ACC112 (cell line): Measurements from ENCODE around the gene PRDM16.
A peak's percentile ranks its signal among the peaks of the same experiment; 100 is the strongest.

Experiments used
- H2AFZ ChIP-seq: fragments of 200-600 bp; sonication (generic); one replicate; pipeline ENCODE4 v1.6.0; 2017; ENCODE audit warnings: antibody characterized with exemption, low read length; ENCODE audit not compliant: unreplicated experiment
- H3K27ac ChIP-seq: fragments of 200-600 bp; sonication (generic); 2 replicates; pipeline ENCODE4 v1.5.1; 2014; ENCODE audit warnings: low read depth, mild to moderate bottlenecking, antibody characterized with exemption, low read length, moderate library complexity
- H3K27me3 ChIP-seq: fragments of 200-600 bp; sonication (generic); 2 replicates; pipeline ENCODE4 v1.6.1; 2014; ENCODE audit warnings: mild to moderate bottlenecking, antibody characterized with exemption, low read length, moderate library complexity, mixed read lengths; ENCODE audit not compliant: insufficient read depth
- H3K36me3 ChIP-seq: fragments of 200-600 bp; sonication (generic); 2 replicates; pipeline ENCODE4 v1.6.1; 2016; ENCODE audit warnings: mild to moderate bottlenecking, antibody characterized with exemption, low read length, moderate library complexity, mixed read lengths; ENCODE audit not compliant: insufficient read depth
- H3K4me1 ChIP-seq: fragments of 200-600 bp; sonication (generic); one replicate; pipeline ENCODE4 v1.6.1; 2016; ENCODE audit warnings: low read length, mixed read lengths; ENCODE audit not compliant: insufficient read depth, unreplicated experiment, control insufficient read depth
- H3K4me3 ChIP-seq: fragments of 200-600 bp; sonication (generic); 2 replicates; pipeline ENCODE4 v1.5.1; 2014; ENCODE audit warnings: mild to moderate bottlenecking, low read depth, low read length
- H3K79me2 ChIP-seq: fragments of 200-600 bp; sonication (generic); one replicate; pipeline ENCODE4 v1.6.0; 2016; ENCODE audit warnings: low read length; ENCODE audit not compliant: control insufficient read depth, unreplicated experiment, insufficient read depth

Gene PRDM16

GRCh38 chr1:3297756-3298155 is 228.8 kb downstream of the PRDM16 start:
- Histone ChIP-seq H3K4me3 (no peak overlapping the region), H3K4me1 (no peaks in the 10 kb centered on the region), H3K79me2 (no peaks in the 10 kb centered on the region), H3K27ac (no peak overlapping the region), H3K27me3 (no peaks in the 10 kb centered on the region), H2AFZ (no peak overlapping the region), H3K36me3 (no peaks in the 10 kb centered on the region)

- H3K27me3 ChIP-seq: no peaks in the 10 kb centered on the region
- no peak overlapping the region for H2AFZ ChIP-seq
- H3K36me3 ChIP-seq: no peaks in the 10 kb centered on the region
- no peaks in the 10 kb centered on the region for H3K4me1 ChIP-seq
- H3K4me3 ChIP-seq: no peak overlapping the region
- H3K27ac ChIP-seq: no peak overlapping the region
- H3K79me2 ChIP-seq: no peaks in the 10 kb centered on the region
These were observed 229.2 kb downstream of the PRDM16 start for GRCh38 chr1:3298197-3298596.

- Histone ChIP-seq H3K4me3 (no peak overlapping the region), H3K27ac (no peak overlapping the region), H3K79me2 (no peaks in the 10 kb centered on the region), H3K27me3 (no peaks in the 10 kb centered on the region), H3K4me1 (peaks cover 28% of the 10 kb centered on the region), H2AFZ (no peak overlapping the region), H3K36me3 (no peaks in the 10 kb centered on the region)
These were observed 235.2 kb downstream of the PRDM16 start for GRCh38 chr1:3304246-3304645.

DNA sequence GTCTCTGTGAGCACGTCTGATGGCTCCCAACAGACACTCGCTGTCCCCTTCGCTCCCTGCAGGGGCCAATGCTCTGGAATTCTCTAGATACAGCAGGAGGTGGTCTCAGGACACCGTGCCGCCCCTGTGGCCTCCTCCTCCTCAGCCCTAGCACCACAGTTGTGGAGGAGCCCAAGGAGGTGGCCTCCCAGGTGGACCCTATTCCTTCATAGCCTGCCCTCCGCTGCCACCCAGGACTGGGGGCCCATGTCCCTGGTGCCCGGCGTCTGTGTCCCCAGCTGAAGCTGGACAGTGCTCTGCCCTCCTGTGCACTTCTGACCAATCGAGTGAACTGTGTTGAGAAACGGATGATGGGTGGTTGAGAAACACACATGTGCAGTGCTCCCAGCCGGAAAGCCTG is 235.7 kb downstream of the PRDM16 start:
- Histone ChIP-seq H3K4me3 (no peak overlapping the region), H3K27ac (no peak overlapping the region), H3K27me3 (no peaks in the 10 kb centered on the region), H3K79me2 (no peaks in the 10 kb centered on the region), H3K4me1 (peaks cover 28% of the 10 kb centered on the region), H2AFZ (no peak overlapping the region), H3K36me3 (no peaks in the 10 kb centered on the region)

GRCh38 chr1:3305156-3305555 is 236.2 kb downstream of the PRDM16 start:
- H3K27me3 ChIP-seq: no peaks in the 10 kb centered on the region
- no peak overlapping the region for H3K4me3 ChIP-seq
- no peaks in the 10 kb centered on the region for H3K36me3 ChIP-seq
- H2AFZ ChIP-seq: no peak overlapping the region
- peaks cover 28% of the 10 kb centered on the region for H3K4me1 ChIP-seq
- no peaks in the 10 kb centered on the region for H3K79me2 ChIP-seq
- H3K27ac ChIP-seq: no peak overlapping the region

DNA sequence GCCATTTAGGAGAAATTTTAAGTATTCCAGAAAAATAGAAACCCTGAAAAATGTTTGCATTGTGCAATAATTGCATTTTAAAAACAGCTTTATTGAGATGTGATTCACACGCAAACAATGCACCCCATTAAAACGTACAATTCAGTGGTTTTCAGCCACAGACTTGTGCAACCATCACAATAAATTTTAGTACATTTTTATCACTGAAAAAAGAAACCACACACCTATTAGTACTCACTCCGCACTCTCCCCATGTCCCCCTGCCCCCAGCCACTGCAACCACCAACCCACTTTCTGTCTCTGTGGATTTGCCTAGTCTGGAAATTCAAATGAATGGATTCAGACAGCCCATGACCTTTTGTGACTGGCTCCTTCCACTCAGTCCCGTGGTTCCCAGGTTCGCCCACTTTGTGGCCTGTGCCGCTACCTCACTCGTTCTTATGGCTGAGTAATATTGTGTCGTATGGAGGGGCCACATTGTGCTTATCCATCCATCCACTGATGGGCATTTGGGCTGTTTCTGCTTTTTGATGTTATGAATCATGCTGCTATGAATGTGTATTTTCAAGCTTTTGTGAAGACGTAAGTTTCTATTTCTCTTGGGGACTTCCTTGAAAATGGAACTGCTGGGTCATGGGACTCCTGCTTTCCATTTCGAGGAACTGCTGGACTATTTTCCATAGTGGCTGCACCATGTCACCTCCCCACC is 237.7 kb downstream of the PRDM16 start:
- Histone ChIP-seq H3K27ac (peak overlapping the region; percentile 93), H3K4me3 (peak overlapping the region; percentile 53), H3K4me1 (peaks cover 28% of the 10 kb centered on the region), H3K79me2 (no peaks in the 10 kb centered on the region), H3K27me3 (no peaks in the 10 kb centered on the region), H2AFZ (peak overlapping the region; percentile 52), H3K36me3 (no peaks in the 10 kb centered on the region)

DNA sequence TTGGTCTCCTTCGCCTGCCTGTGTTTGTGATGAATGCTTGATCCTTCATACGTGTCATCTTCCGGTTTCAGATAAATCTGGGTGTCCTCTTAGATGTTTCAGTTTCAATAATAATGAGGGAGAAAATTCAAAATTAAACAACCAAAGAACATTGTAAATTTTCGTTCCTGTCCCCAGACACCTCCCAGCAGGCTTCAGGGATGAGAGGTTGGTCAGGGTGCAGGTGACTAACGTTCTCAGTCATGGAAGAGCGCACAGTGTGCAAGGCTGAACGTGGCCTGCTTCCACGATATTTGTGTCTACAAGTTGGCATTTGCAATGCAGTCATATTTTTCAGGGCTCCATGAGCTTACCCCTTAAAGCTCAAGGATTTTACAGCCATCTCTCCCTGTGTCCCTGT is 238.4 kb downstream of the PRDM16 start:
- no peak overlapping the region for H2AFZ ChIP-seq
- peaks cover 33% of the 10 kb centered on the region for H3K4me1 ChIP-seq
- H3K27ac ChIP-seq: peak overlapping the region; percentile 93
- peak overlapping the region; percentile 53; the same call in 1 of the 2 replicates for H3K4me3 ChIP-seq
- H3K36me3 ChIP-seq: no peaks in the 10 kb centered on the region
- H3K79me2 ChIP-seq: no peaks in the 10 kb centered on the region
- no peaks in the 10 kb centered on the region for H3K27me3 ChIP-seq

DNA sequence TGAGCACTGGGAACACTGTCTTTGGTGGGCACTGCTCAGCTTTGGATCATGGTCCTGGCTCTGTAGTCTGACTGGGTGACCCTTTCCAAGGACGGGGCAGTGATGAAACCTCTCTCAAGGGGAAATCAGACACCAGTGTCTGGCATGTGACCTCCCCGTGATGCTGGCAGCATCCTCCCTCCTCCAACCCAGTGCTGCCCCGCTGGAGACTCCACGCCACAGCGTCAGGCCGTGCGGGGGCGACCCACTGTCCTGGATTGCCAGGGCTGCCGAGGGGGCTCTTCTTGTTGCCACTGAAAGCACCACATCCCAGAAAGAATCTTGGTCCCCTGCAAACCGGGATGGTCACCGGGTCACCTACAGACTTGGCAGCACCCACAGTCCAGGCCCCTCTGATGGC is 239.1 kb downstream of the PRDM16 start:
- H3K4me3 ChIP-seq: no peak overlapping the region

DNA sequence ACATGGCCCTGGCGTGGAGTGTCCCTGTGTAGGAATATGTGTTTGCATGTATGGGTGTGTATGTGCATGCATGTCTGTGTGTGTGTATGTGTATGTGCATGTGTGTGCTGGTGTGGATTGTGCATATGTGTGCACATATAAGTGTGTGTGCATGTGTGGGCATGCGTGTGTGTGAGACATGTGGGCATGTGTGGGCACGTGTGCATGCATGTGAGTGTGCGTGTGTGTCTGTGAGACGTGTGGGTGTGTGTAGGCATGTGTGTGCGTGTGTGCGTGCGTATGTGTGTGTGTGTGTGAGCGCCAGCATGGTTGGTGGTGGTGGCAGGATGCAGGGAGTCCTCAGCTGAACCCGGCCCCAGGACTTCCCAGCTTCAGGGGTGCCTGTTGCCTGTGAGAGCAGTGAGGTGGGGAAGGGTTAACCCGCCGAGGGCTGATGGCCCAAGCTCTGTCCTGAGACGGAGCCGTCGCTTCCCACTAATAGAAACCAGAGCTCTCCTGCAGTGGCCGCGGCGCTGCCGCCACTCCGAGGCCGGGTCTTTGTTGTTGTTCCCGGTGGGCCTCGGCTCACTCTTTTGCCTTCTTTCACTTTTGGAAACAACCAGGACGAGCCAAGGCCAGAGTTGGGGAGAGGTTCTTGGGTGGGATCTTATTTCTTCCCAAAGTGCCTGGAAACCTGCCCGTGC is 241.9 kb downstream of the PRDM16 start:
- Histone ChIP-seq H3K36me3 (no peaks in the 10 kb centered on the region), H3K27ac (no peak overlapping the region), H3K79me2 (no peaks in the 10 kb centered on the region), H3K4me3 (no peak overlapping the region), H3K4me1 (peaks cover 60% of the 10 kb centered on the region), H3K27me3 (no peaks in the 10 kb centered on the region), H2AFZ (no peak overlapping the region)

More for the DNA sequence above, 239.1 kb downstream of the PRDM16 start:
- H3K36me3 ChIP-seq: no peaks in the 10 kb centered on the region
- H3K4me1 ChIP-seq: peaks cover 39% of the 10 kb centered on the region
- H3K27ac ChIP-seq: peak overlapping the region; percentile 93; the same call in 1 of the 2 replicates
- H3K79me2 ChIP-seq: no peaks in the 10 kb centered on the region
- no peaks in the 10 kb centered on the region for H3K27me3 ChIP-seq
- no peak overlapping the region for H2AFZ ChIP-seq

GRCh38 chr1:3311711-3312110 is 242.7 kb downstream of the PRDM16 start:
- no peak overlapping the region for H3K4me3 ChIP-seq
- no peak overlapping the region for H3K27ac ChIP-seq
- no peak overlapping the region for H2AFZ ChIP-seq
- H3K4me1 ChIP-seq: peaks cover 51% of the 10 kb centered on the region
- no peaks in the 10 kb centered on the region for H3K79me2 ChIP-seq
- H3K27me3 ChIP-seq: no peaks in the 10 kb centered on the region
- H3K36me3 ChIP-seq: no peaks in the 10 kb centered on the region
